ENCODE measurements around the gene WEE1.

The WEE1 gene

GRCh38 chr11:9568161-9568853, 5.2 kb upstream of the WEE1 start:
- CTCF ChIA-PET: interaction anchor here (0.8 to 2.4 kb wide), 2 partner anchors 44 to 61 kb away, joined by 3 to 5 read pairs; no protein-coding TSS in a partner anchor
- no peak overlapping the region for H3K4me3 ChIP-seq (ENCODE audit: low read depth, low read length)
- no peak for TF ChIP-seq CTCF (IDR thresholded peaks at IDR 0.05; ENCODE audit: insufficient read depth, low read length, missing control alignments)
- no peak for DNase-seq (ENCODE audit: low read depth, low spot score)
- POLR2A ChIA-PET: interaction anchor here (1.3 kb wide), 1 partner anchor 737 kb away, joined by 5 read pairs; the partner anchor contains the start of gene ADM

GRCh38 chr11:9568854-9569587, 4.4 kb upstream of the WEE1 start:
- ChIA-PET CTCF (interaction anchor here (0.8 kb wide), 2 partner anchors 44 to 62 kb away, joined by 3 read pairs; no protein-coding TSS in a partner anchor), POLR2A (interaction anchor here (1.3 kb wide), 1 partner anchor 736 kb away, joined by 5 read pairs; the partner anchor contains the start of gene ADM)
- peak; percentile 71 for DNase-seq (ENCODE audit: low read depth, low spot score)
- no peak for TF ChIP-seq CTCF (IDR thresholded peaks at IDR 0.05; ENCODE audit: insufficient read depth, low read length, missing control alignments)
- H3K4me3 ChIP-seq (ENCODE audit: low read depth, low read length): no peak overlapping the region

GRCh38 chr11:9569588-9570164, 3.8 kb upstream of the WEE1 start:
- DNase-seq (ENCODE audit: low read depth, low spot score): no peak
- no peak overlapping the region for H3K4me3 ChIP-seq (ENCODE audit: low read depth, low read length)
- TF ChIP-seq CTCF (IDR thresholded peaks at IDR 0.05; ENCODE audit: insufficient read depth, low read length, missing control alignments): no peak
- CTCF ChIA-PET: interaction anchor here (0.8 kb wide), 1 partner anchor 43 kb away, joined by 3 read pairs; no protein-coding TSS in a partner anchor
- POLR2A ChIA-PET: interaction anchor here (1.3 kb wide), 1 partner anchor 736 kb away, joined by 5 read pairs; the partner anchor contains the start of gene ADM

GRCh38 chr11:9570313-9571025, 3.0 kb upstream of the WEE1 start:
- ChIA-PET CTCF (interaction anchor here (1.5 kb wide), 1 partner anchor 35 kb away, joined by 5 read pairs; no protein-coding TSS in a partner anchor), POLR2A (no interaction called here)
- DNase-seq (ENCODE audit: low read depth, low spot score): no peak
- no peak overlapping the region for H3K4me3 ChIP-seq (ENCODE audit: low read depth, low read length)
- no peak for TF ChIP-seq CTCF (IDR thresholded peaks at IDR 0.05; ENCODE audit: insufficient read depth, low read length, missing control alignments)

GRCh38 chr11:9571071-9571762, 2.3 kb upstream of the WEE1 start:
- TF ChIP-seq CTCF (IDR thresholded peaks at IDR 0.05; ENCODE audit: insufficient read depth, low read length, missing control alignments): no peak
- POLR2A ChIA-PET: interaction anchor here (0.5 kb wide), 1 partner anchor 261 kb away, joined by 4 read pairs; no protein-coding TSS in a partner anchor
- CTCF ChIA-PET: interaction anchor here (1.1 to 3.1 kb wide), 3 partner anchors 36 to 43 kb away, joined by 3 to 13 read pairs (median 5); no protein-coding TSS in a partner anchor
- DNase-seq (ENCODE audit: low read depth, low spot score): no peak
- H3K4me3 ChIP-seq (ENCODE audit: low read depth, low read length): no peak overlapping the region

Measured in AG04449 (cell line).